GM18867 (cell line): ENCODE data around the gene PRKCE.

Experiments
- ATAC-seq: cut with Tn5 transposase; IDR thresholded peaks from one replicate; pipeline ENCODE4 v1.9.1; 2021; ENCODE audit warnings: mild to moderate bottlenecking, moderate library complexity; ENCODE audit not compliant: unreplicated experiment

PRKCE gene

GRCh38 chr2:45750484-45750883 lies 99.0 kb downstream of the PRKCE start:
- ATAC-seq: no peak

DNA sequence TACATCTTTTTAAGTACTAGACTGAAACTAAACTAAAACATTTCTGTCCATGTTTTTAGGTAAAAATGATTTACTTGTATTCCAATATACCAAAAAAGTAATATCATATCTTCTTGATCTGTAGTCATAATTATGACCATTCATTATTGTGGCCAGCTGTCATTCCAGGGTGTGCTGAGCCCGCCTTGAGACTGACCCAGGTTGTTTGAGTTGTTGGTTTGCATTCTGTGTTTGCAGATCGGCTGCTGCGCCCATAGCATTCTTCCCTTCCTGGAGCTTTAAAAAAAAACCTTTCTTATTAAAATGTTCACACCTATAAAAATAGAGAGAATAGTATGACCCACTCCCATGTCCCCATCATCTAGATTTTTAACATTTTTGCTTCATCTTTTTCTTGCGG lies 101.9 kb downstream of the PRKCE start:
- no peak for ATAC-seq

GRCh38 chr2:45754131-45755010 lies 102.9 kb downstream of the PRKCE start:
- no peak for ATAC-seq

- no peak for ATAC-seq
These were observed 104.3 kb downstream of the PRKCE start for GRCh38 chr2:45755585-45756335.

- ATAC-seq: no peak
These were observed 106.5 kb downstream of the PRKCE start for GRCh38 chr2:45758018-45758417.

GRCh38 chr2:45759310-45759851 lies 107.9 kb downstream of the PRKCE start:
- ATAC-seq: no peak

DNA sequence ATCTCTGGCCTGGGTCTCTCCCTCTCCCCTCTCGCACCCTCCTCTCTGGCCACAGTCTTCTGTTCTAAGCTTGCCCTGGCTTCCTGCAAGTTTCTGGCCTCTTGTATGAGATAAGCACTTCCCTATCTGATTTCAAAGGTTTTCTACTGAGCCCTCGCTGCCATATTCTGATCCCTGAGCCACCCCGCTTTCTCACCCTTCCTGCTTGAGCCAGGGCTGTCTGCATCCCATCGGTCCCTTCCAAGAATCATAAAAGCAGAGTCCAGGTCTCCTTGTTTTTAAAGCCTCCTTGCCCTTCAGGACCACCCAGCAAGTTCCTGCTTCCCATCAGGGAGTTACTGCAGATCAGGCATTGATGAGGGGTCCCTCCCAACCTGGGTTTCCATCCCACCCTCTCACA lies 110.2 kb downstream of the PRKCE start:
- ATAC-seq: no peak

DNA sequence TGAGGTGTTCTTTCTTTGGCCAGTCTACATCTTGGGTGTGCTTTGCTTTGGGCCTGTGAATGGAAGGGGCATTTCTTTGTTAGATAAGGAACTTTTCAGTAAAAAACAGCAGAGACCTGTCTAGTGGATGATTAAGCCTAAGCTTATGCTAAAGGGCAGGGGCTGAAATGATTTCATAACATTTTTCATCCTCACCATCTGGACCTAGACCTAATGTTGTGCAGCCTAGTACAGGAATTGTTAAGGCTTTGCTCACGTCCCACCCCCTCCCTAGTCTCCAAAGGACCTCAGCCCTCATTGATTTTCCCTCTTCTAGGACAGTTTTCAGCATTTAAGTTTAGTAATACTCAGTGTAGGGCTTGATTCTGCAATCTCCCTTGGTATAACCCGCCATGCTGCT lies 111.8 kb downstream of the PRKCE start:
- no peak for ATAC-seq

DNA sequence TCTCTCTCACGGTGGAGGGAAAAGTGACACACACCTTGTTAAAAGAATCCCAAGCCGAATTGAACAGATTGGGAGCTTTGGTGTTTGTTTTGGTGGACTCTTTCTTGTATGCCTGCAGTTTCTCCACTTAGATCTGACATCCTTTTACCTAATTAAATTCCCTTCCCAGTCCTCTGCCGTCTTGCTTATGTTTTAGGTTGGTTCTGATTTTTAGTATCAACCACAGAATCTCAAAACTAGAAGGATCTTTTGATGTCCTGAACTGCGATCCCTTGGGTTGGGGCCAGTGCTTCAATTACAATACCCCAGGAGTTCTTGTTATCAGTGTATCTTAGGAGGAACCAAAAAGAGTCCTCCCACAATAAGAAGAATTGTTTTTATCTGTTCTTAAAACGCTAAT lies 112.3 kb downstream of the PRKCE start:
- no peak for ATAC-seq

DNA sequence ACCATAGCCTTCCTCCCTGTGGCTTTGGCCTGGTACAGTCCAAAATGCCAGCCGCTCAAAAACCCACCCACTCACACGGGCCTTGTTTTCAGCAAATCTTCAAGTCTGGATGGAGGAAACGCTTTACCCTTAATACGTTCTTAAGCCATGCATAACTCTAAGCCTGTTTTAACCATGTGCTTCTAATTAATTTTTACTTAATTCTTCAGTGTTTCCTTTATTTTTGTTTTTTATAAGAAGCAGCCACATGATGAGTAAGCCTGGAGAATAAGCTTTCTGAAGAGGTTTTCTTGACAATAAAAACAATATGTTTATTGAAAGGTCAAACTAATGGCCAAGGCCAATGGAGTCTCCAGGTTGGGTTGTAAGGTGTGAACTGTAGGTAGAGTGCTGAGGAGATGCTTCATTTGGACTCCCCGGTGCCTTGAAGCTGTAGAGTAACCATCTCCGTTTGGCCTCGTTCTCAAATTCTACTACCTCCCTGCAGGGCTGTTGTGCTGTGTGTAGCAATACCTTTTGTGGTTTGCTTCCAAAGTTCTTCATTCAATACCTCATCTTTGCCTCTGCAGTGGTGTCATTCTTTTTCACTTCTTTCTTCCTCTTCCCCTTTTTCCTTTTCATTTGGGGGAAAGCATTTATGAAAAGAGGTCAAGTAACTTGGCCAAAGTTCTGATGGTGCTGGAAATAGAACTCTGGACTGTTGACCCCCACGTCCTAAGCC lies 113.7 kb downstream of the PRKCE start:
- no peak for ATAC-seq

DNA sequence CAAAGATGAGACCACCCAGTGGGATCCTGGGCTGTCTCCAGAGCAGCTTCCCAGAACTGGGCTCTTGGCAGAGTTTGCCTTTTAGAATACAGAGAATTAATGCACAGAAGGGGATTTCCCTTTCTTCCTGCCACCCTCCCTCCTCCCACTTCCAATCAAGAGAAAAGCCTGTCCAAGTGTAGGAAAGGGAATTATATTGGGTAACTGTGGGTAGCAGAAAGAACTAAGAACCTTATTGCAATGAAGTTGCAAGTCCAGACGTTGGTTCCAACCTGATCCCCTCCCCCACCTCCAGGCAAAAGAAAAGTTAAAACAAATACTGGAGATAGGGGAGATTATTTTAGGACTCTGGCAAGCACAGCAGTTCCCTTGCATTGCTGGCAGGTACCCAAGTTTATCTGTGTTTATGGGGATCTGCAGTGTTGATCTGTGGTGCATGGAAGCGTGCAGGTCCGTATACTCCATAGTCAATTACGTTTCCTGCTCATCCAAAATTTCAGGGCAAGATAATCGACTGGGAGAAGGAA lies 114.3 kb downstream of the PRKCE start:
- no peak for ATAC-seq

DNA sequence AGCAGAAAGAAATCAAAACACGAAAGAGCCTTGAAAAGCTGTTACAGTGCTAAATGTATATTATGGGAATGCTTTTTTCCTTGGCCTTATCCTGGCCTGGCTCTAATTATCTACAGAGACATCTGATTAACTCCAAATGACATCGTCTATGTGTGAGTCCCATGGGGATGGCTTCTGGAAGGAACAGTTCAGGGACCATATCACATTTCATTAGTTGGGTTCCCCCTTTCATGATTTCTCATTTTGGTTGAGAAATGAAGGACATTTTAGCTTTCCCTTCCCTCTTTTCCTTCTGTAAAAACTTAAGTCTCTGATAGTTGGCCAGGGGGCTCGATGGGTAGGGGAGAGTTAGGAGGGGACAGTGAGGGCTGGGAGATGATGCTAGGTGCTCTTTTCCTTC lies 116.7 kb downstream of the PRKCE start:
- no peak for ATAC-seq

- no peak for ATAC-seq
These were observed 117.6 kb downstream of the PRKCE start for GRCh38 chr2:45769056-45769455.

DNA sequence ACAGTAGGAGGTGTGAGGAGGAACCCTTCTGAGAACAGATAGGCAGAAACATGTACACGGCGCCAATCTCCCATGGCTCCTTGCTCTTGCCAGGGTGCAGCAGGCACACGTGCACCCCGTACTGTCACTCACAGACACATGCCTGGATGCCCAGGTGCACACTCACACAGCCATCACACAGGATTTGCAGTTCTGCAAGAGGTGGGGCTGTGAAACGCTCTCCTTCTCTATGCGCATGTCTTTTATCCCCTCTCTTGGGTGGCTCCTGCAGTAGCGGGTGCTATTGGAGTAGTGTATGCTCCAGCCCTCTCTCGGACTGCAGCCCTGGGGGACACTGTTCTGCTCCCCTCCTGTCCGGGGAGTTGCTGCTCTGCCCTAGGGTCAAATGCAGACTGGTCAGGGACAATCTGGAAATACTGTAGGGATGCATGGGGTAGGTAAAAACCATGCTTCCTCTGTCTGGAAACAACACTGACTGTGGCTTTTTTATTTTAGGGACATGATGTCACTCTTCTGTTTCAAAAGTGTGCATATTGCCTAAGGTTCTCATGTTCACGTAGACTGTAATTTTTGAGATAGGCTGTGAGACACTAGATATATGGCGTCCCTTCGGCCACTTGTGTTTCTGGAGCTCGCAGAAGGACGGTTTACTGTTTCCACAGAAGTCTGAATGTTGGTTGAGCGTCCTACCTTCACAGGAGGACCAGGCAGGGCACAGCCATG lies 118.5 kb downstream of the PRKCE start:
- no peak for ATAC-seq

- ATAC-seq: no peak
These were observed 119.3 kb downstream of the PRKCE start for GRCh38 chr2:45770811-45771210.

DNA sequence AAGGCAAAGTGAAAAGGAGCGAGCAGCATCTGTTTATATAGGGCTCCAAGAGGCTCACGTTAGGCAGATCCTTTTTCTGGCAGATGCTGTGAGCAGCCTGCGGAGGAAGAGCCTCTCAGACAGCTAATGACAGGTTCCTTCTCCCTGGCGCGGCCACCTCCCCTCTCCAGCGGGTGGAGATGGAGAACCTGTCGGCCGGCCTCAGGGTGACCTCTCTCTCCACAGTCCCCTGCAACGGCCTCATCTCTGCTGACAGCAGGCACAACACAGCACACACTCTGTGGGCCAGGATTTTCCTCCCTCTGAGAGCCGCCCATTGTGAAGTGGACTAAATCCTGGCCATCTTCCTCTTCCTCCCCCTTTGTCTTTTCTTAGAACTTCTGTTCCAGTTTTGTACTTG lies 119.8 kb downstream of the PRKCE start:
- ATAC-seq: no peak

DNA sequence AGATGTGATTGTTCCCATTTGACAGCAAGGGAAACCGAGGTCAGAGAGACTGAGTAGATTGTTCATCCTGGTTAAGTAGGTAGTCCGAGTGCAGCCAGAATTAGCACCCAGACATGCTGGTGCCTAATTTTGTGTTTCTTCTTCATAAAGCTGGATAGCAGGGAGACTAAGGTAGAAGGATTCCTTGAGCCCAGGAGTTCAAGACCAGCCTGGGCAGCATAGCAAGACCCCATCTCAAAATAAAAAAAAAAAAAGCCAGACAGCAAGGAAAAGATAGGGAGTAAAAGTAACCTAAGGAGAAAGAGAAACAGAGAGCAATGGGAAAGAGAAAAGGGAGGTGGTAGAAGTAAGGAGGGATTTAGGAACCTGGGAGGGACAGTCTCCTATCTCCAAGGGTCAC lies 120.6 kb downstream of the PRKCE start:
- no peak for ATAC-seq

GRCh38 chr2:45773909-45774308 lies 122.4 kb downstream of the PRKCE start:
- no peak for ATAC-seq

- no peak for ATAC-seq
These were observed 123.3 kb downstream of the PRKCE start for GRCh38 chr2:45774688-45775244.
